ENCODE results near the gene VPS51.

DNA sequence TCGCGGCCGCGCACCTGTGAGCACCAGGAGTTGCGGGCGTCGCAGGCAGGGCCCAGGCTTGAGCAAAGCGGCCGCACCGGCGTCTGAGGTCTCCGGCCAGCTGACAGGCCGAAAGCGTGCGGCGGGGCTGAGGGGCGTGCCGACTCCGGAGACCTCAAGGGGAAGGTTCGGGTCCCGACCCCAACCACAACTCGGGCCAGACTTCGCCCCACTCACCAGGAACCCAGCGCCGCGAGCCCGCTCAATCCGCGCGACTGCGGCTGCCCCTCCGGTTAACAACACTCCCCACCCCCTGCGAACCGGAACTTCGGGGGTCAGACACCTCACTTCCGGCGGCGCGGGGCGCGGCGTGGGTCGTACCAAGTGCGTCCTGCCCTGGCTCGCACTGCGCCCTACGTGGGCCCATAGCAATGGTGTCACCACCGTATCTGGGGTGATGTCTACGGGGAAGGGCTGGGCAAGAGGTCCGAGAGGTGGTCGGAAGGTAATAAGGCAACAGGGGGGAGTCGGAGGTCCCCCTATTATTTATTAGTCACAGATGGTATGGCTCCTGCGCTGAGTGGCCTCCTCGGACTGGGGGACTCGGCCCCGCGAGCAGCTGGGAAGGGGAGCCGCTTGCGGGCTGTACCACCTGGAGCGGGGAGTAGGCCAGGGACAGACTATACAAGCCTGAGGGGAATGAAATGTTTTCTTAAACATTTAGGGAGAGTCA is 38.4 kb downstream of the VPS51 start, which contains the start of gene SYVN1:
- no peak for TF ChIP-seq YY1 (IDR thresholded peaks at IDR 0.05; ENCODE audit: insufficient read depth, insufficient read length)
- no peak for TF ChIP-seq ZNF274 (IDR thresholded peaks at IDR 0.05; ENCODE audit: low read depth, low read length)
- no peak for TF ChIP-seq SUZ12 (IDR thresholded peaks at IDR 0.05; ENCODE audit: extremely low read depth, insufficient read depth, insufficient read length)

Data from NT2/D1 (cell line).